HG02588 (cell line): ENCODE data around the gene ETFA.
"Not testable (repeated sequence)": the region's sequence is repeated elsewhere in the genome, so short reads cannot be mapped to it uniquely, and the experiment has no call there.

Experiments
- ATAC-seq: cut with Tn5 transposase; IDR thresholded peaks from one replicate; pipeline ENCODE4 v1.9.1; 2021; ENCODE audit warnings: mild to moderate bottlenecking, moderate library complexity; ENCODE audit not compliant: unreplicated experiment

ETFA gene

DNA sequence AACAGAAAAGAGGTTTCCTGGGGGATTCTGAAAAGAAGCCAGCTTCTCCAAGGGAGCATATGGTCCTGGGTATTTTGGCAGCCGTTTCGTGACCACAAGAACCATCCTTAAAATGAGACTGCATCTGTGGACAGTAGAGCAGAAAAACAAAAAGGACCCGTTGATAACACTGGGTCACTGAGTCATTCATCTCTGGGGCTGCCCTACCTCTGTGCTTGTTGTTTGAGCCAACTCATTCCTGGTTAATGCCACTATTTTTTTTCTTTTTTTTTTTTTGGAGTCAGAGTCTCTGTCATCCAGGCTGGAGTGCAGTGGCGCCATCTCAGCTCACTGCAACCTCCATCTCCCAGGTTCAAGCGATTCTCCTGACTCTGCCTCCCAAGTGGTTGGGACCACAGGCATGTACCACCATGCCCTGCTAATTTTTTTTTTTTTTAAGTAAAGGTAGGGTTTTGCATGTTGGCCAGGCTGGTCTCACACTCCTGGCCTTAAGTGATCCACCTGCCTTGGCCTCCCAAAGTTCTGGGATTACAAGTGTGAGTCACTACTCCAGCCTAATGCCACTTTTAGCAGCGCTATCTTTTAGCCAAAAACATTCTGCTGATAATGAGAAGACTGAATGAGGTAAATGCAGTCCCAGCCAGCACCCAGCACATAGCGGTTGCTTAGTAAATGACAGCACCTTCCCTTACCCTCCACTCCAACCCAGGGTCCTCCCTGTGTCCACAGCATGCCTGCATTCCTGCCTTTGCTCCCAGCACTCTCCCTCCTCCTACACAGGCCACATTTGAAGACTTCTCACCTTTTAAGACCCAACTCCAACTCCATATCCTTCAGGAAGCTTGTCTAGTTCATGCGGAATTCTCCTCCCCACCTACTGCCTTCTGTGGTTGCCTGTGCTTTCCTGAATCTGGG, 16.2 kb upstream of the ETFA start:
- ATAC-seq, result no peak

DNA sequence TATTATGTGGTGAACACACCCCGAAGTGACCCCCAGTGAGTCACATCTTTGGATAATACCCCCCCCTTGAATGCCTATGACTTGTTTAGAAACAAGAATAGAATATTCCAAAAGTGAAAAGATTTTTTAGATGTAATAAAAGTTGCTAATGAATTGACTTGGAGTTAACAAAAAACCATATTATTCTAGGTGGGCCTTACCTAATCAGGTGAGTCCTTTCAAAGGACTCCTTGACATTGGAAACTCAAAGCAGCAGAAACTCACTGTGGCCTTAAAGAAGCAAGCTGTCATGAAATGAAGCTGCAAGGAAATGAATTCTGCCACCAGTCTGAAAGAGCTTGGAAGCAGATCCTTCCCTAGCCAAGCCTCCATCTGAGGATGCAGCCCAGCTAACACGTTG, 14.4 kb upstream of the ETFA start:
- no peak for ATAC-seq

DNA sequence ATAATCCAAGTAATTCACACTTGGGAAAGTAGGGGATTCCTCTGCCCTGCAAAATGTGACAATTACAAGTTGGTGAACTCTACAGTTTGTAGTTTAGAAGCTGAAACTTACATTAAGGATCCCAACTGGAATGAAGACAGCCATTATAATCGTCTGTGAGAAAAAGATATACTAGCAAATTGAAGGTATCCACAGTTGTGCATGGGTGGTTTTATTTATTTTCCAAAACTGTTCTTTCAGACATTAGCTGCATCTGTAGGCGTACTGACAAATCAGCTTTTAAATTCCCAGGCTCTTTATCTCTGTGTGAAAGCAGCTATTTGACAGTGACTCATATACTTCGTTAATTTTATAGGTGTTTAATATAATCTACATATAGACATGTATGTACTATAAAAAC, 12.8 kb upstream of the ETFA start:
- ATAC-seq, result no peak

DNA sequence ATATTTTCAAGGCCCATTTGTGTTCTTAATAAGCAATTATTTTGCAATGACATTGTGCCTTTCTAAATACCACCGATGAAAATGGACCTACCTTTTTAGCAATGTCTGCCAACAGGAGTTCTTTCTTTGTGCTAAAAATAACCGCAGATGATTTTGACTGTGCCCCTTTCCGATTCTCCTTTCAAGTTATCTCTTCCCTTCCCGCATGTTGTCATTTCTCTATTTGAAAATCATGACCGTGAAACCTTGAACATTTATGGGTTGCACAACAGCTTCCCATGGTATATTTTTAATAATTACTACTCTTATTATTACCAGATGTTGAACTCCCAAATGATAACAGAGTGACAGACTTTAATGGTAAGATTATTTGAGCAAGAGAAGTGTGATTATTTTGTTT, 10.3 kb upstream of the ETFA start:
- no peak for ATAC-seq

DNA sequence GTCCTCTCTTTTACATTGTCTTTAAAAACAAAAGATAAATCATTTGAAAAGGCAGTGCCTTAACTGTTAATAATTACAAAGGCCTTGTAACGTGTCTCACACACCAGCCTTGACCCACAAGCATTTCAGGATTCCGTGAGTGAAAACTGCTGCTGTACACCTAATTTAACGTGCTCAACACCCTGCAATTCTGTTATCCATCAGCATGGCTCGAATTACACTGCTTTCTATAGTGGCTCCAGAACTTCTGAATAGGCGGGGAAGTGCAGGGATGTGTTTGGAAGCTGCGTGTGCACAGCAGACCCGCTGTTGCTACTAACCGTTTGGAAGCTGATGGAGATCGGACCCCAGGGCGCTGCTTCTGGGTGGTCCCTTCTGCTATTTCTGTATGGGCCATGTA, 9.9 kb upstream of the ETFA start:
- ATAC-seq, result no peak

DNA sequence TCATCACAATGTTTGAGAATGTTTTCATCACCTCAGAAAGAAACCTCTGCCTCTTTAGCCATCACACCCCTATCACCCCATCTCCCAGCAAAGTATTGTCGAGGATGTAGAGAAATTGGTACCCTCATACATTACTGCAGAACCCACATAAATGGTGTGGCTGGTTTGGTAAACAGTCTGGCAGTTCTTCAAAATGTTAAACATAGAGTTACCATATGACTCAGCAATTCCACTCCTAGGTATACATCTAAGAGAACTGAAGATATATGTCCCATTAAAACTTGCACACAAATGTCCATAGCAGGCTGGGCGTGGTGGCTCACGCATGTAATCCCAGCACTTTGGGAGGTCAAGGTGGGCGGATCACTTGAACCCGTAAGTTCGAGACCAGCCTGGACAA, 8.7 kb upstream of the ETFA start:
- ATAC-seq, result no peak

DNA sequence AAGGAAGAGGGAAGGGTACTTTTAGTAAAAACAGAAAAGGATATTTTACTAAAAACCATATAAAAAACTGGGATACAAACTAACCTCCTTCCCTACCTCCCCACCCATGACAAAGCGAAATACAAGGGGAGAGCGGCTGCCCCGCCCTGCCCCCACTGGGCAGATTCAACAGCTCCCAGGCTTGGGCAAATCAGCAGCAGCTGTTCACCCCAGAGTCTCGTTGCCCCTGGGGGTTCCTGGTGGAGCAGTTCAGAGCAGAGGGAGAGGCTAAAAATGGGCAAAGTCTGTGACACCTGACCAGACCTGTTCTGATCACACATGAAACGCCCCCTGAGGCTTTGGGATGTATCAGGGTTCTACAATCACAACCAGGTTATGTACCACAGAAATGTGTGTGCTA, 2.5 kb upstream of the ETFA start:
- no peak for ATAC-seq

DNA sequence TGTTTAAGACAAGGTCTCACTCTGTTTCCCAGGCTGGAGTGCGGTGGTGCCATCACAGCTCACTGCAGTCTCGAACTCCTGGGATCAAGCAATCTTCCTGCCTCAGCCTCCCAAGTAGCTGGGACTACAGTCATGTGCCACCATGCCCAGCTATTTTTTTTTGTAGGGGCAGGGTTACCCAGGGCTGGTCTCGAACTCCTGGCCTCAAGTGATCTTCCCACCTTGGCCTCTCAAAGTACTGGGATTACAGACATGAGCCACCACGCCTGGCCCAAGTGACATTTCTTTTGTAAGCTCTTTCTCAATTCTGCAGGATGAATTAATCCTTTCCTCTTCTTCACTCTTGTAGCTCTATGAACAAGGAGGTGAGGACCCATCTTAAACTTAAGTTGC, 1.9 kb upstream of the ETFA start:
- not testable (repeated sequence) for ATAC-seq

DNA sequence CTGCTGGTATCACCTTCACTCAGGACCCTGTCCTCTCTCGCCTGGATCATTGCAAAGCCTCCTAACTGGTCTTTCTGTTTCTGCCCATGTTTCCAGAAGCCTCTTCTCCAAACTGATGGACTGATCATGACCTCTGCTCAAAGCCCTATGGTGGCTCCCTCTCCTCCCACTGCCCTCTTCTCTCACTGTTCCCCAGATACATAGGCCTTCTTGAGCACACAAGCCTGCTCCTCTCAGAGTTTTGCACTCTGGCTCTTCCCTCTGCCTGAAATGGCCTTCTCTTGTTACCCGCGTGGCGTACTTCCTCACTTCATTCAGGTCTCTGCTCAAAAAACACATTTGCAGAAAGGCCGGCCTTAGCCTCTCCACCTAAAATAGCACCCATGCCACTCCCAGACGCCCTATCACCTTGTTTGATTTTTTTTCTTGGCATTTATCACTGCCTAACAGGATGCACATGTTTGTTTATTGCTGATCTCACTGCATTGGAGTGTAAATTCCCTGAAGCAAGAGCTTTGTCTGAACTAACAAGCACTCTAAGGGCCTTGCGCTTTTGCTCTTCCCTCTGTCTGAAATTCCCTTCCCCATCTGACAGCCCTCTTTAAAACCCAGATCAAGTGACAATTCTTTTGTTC, 1.4 kb upstream of the ETFA start:
- no peak for ATAC-seq

DNA sequence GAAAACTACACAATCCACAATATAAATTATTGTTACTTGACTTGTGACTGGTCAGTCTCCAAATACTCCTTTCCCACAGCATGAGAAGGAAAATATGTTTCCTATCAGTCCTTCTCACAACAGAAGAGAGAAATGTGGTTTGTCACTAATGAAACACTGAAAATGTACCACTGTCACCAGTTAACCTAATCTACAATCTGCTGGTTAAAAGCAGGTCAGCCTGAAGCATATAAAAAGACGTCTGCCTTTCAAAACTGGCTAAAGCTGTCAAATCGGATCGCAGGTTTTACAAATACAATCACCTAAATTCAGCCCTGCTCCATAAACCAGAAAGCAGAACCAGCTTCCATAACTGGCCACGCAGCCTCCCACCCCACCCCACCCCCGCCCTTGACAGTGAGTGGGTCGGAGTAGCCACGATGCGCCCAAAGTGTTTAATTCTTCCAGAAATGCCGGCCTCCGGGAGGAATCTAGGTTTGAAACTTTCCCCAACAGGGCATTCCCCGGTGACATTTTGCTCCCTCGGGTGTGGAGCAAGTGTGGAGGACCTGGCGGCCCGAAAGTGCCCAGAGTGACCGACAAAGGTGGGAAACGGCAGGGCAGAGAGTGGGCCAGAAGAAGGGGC, 682 bp downstream of the ETFA start:
- peak; percentile 13 for ATAC-seq

DNA sequence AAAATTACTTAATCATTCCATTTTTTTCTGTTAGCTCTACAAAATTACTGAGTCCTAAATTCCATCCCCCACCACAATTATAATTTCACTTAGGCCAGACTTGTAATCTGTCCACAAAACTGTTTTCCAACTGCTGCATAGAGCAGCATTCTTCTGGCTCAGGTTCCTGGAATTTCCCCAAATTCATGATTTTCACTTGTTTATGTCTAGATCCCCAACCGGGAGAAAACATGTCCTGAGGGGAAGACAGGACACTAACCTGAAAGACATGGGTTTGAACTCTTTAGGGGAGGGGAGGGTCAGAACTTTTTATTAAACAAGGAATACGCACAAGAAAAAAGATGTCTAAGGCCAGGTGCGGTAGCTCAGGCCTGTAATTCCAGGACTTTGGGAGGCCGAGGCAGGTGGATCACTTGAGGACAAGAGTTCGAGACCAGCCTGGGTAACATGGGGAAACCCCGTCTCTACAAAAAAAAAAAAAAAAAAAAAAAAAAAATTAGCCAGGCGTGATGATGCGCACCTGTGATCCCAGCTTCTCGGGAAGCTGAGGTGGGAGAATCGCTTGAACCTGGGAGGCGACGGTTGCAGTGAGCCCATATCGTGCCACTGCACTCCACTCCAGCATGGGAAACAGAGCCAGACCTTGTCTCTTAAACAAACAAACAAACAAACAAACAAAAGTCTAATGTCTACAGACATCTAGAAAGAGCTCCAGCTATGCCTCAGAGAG, 1.5 kb downstream of the ETFA start:
- no peak for ATAC-seq

DNA sequence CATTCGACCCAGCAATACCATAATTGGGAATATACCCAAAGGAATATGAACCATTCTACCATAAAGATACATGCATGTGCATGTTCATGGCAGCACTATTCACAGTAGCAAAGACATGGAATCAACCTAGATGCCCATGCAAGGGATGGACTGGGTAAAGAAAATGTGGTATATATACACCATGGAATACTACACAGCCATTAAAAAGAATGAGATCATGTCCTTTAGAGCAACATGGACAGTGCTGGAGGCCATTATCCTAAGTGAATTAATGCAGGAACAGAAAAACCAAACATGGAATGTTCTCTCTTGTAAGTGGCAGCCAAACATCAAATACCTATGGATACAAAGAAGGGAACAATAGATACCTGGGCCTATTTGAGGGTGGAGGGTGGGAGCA, 7.4 kb downstream of the ETFA start:
- no peak for ATAC-seq

DNA sequence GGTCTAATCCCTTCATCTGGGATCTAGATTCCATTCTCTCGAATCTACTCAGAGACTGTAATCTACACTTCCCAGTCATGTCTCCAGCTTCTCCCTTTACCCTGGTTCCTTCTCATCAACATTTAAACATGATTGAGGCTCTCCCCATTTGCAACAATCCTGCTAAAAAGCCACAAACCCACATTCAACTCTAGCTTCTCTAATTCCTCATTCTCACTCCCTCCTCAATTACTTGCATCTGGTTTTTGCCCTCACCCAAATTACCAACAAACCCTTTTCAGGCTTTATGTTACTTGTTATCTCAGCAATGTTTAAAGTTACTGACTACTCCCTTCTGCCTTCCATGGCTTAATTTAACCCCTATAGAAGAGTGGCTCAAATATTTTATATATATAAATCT, 11.5 kb downstream of the ETFA start:
- no peak for ATAC-seq

DNA sequence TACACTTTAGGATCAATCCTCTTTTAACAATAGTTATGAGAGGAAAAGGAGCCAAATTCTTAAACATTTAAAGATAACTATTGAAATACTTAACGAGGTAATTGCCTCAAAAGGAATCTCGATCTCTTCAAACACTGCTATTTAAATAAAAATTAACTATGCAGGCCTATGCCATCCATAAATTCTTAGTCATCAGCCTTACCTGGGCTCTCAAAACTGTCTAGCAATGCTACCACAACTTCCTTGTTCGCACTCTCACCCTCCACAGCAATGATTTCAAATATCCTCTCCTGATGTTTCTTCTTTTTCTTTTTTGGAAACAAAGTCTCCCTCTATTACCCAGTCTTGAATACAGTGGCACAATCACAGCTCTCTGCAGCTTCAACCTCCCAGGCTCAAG, 12.3 kb downstream of the ETFA start:
- ATAC-seq, result no peak

DNA sequence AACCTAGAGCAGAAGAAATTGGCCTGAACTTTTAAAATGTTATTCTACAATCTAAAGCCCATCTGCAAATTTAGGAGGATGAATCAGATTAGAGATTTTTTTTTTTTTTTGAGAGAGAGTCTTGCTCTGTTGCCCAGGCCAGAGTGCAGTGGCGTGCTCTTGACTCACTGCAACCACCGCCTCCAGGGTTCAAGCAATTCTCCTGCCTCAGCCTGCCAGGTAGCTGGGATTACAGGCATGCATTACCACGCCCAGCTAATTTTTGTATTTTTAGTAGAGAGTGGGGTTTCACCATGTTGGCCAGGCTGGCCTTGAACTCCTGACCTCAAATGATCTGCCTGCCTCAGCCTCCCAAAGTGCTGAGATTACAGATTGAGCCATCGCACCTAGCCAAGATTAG, 13.3 kb downstream of the ETFA start:
- ATAC-seq, result not testable (repeated sequence)

DNA sequence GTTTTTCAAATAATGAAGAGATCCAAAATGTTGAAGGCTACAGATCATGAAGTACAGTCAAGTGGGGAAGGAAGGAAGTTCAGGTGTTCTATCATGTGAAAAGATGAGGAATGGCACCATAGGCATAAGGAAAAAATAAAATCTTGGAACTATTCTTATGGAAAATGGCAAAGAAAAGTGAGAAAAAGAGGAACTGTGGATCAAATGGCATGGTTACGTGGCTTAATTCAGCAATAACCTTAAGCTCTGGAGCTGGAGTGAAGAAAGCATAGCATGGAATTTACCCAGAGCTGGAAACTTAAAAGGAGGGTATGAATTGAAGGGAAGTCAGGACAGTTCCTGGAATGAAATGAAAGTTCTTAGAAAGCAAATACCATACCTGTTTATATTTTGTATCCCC, 14.4 kb downstream of the ETFA start:
- ATAC-seq, result no peak

DNA sequence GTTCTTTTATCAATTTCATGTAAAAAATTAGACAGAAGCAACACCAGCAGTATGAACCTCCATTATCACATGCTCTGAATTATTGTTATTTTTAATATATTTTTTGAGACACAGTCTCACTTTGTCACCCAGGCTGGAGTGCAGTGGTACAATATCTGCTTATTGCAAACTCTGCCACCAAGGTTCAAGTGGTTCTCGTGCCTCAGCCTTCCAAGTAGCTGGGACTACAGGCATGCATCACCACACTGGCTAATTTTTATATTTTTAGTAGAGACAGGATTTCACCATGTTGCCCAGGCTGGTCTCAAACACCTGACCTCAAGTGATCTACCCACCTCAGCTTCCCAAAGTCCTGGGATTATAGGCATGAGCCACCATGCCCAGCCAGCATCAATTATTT, 16.8 kb downstream of the ETFA start:
- ATAC-seq, result not testable (repeated sequence)

DNA sequence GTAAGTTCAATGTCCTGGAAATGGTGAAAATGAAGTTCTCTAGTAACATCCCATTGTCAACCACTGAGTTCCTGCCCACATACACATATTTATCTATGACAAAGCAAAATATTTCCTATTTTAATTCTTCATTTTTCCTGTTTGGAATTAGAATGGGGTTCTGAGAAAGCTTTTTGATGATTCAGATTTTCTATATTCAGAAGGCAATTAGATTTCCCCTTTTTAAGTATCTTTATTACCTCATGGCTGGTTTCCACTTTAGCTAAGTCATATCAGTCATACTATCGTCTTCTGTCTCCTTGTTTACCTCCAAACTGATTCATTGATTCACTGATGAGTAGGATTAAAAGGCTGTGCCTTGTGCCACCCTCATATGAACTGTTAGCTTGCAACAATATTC, 17.9 kb downstream of the ETFA start:
- ATAC-seq, result no peak

DNA sequence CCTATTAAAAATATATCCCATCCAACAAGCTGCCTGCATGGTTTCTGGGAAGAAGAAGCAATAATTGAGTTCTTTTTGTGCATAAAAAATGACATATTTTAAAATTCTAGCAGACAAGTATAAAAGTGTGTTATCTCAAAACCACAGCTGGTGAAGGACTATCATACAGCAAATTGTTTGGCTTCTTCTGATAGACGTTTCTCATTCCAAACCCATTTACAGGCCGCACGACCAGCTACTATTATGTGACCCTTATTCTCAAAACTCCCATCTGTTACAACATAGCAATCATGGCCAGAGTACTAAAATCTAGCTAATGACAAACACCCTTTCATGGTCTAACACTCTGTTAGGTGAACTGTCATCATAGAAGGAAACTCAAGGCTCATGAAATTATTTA, 21.7 kb downstream of the ETFA start:
- ATAC-seq, result no peak

DNA sequence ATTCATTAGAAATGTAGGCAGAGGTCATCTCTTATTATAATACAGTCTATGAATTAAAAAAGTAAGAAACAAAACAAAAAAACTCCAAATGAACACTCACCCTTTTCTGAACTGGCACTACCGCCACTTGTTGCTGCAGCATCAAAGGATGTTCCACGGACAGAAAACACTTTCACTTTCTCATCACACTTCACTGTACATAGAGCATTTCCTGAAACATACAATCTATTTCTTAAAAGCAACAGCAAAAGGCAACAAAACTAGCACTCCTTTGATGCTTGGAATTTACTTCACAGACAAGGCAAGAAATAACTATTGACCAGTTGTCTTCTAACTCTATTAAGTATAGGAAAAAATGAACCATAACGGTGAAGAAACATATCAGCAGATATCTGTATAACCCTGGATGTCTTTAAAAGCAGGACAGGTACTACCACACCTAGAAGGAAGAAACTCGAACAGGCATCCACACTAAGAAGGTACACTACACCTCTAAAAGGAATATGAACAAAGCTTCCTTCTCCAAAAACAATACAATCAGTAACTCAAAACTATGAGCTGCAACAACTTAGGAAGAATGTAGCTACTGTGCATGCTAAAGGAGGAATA, 24.9 kb downstream of the ETFA start:
- ATAC-seq, result no peak

DNA sequence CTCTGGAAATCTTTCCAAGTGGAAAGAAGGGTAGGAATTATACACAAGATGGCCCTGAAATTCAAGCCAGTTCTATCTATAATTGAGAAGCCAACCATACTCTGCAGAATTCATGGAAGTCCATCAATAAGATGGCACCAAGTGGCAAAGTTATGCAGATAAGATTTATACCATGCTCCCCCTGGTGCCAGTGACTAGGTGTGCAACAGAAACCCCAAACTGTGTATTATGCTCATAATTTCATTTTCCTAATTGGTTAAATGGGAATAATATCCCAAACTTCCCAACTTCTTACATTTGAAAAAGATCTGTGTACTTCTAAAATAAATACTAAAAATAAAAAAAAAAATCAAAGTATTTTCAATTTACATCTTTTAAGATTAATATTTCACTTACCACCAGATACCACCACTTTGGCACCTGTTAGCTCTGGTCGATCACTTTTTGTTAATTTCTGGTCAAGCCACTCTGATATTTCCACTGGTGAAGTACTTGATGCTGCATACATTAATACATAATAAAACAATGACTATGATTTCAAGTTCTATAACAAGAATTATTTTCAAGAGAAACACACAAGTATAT, 25.9 kb downstream of the ETFA start:
- no peak for ATAC-seq
